ENCODE data around the gene SSUH2. TPM values are rescaled to one million over a fixed set of nuclear protein-coding genes. Genes with fewer than 3 reads are reported as not detected.

The SSUH2 gene
- total RNA-seq, 1 donor from 2014 or later: not detected

DNA sequence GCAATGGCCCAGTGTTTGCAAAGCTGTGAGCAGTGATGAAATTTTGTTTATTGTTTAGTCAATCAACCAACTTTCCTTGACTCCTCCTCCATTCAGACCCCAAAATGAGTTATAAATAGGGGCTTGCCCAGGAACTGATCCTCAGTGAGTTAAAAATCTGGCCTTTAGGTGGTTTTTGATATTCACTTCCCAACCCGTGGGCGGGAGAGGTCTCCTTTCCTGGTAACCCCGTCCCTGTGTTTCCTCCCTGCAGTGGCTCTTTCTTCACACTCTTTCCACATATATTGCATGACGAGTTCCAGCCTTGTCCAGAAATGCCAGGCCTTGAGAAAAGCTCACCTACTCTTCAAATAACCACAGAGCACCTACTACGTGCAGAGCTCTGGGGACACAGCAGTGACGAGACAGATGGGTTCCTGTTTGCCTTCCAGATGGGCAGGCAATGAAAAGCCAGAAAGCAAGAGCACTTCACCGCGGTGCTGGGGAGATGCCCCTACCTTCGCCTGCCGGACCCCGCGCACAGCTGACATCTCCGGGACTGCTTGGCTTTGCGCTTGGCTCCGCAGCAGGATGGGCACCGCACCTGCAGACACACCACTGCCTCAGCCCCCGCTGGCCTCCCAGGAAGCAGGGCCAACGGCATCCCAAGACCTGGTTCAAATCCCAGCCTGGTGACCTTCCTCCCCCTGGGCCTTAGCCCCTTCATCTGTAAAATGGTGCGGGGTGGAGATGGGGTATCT, 17.2 kb downstream of the SSUH2 start:
- H3K36me3 ChIP-seq (ENCODE audit: control insufficient read depth, insufficient read depth, low read length): no peaks in the 10 kb centered on the region
- TF ChIP-seq, protein P1, sequence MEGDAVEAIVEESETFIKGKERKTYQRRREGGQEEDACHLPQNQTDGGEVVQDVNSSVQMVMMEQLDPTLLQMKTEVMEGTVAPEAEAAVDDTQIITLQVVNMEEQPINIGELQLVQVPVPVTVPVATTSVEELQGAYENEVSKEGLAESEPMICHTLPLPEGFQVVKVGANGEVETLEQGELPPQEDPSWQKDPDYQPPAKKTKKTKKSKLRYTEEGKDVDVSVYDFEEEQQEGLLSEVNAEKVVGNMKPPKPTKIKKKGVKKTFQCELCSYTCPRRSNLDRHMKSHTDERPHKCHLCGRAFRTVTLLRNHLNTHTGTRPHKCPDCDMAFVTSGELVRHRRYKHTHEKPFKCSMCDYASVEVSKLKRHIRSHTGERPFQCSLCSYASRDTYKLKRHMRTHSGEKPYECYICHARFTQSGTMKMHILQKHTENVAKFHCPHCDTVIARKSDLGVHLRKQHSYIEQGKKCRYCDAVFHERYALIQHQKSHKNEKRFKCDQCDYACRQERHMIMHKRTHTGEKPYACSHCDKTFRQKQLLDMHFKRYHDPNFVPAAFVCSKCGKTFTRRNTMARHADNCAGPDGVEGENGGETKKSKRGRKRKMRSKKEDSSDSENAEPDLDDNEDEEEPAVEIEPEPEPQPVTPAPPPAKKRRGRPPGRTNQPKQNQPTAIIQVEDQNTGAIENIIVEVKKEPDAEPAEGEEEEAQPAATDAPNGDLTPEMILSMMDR (IDR thresholded peaks at IDR 0.05; ENCODE audit: insufficient read depth, low read length, poor library complexity, severe bottlenecking): no peak
- no peak for DNase-seq (ENCODE audit: low read depth)
- H3K27me3 ChIP-seq (ENCODE audit: control insufficient read depth, insufficient read depth, low read length): no peaks in the 10 kb centered on the region
- H3K4me3 ChIP-seq (ENCODE audit: low read depth, low read length): no peak overlapping the region

DNA sequence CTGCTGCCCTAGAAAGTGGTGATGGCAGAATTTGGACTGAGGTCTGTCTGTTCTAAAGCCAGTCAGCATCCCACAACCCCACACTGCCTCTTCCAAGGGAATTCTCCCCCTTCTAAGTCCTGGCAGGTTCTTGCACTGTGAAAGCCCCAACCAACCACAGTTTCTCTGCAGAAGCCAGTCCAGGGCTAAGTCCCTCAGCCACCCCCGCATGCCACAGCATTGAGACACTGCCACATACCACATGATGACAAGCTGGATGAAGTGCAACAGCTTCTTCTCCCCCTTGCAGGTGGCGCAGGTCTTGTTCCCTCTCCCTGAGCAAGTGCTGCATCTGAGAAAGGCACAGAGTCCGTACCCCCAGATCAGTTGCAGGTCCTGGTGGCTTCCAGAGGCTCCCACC, 18.6 kb downstream of the SSUH2 start:
- H3K27me3 ChIP-seq (ENCODE audit: control insufficient read depth, insufficient read depth, low read length): no peaks in the 10 kb centered on the region
- H3K4me3 ChIP-seq (ENCODE audit: low read depth, low read length): no peak overlapping the region
- no peak for DNase-seq (ENCODE audit: low read depth)
- TF ChIP-seq, protein P1 (IDR thresholded peaks at IDR 0.05; ENCODE audit: insufficient read depth, low read length, poor library complexity, severe bottlenecking): no peak
- no peaks in the 10 kb centered on the region for H3K36me3 ChIP-seq (ENCODE audit: control insufficient read depth, insufficient read depth, low read length)

DNA sequence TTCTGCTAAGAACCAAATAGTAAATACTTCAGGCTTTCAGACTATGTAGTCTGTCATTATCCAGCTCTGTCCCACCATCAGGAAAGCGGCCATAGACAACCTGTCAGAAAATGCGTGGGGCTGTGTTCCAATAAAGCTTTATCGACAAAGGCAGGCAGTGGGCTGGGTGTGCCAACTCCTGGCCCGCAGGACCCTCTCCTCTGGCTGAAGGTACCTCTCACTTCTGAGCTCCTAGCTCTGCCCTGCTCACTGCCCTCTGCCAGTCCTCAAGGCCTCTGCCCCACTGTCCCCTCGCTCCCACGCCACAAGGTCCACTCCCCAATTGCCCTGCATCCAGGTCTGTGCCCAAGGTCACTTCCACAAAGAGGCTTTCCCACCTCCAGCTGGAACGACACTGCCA, 20.0 kb downstream of the SSUH2 start:
- TF ChIP-seq, protein P1 (IDR thresholded peaks at IDR 0.05; ENCODE audit: insufficient read depth, low read length, poor library complexity, severe bottlenecking): no peak
- no peak for DNase-seq (ENCODE audit: low read depth)
- no peak overlapping the region for H3K4me3 ChIP-seq (ENCODE audit: low read depth, low read length)

DNA sequence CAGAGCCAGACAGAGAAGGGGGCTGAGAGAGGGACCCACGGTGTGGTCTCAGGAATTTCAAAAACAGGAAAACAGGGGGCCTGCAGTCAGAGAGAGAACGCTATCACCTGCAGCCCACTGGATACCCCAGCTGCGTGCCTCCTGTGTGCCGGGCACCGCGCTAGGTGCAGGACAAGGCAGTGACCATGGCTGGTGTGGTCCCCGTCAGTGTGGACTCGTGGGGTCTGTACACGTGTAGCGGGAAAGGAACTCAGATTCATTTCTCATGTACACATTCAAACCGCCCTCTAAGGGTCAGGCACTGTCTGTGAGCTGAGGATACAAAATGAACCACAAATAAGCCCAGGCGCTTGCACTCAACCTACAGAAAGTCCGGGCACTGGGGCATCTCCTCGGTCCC, 20.9 kb downstream of the SSUH2 start:
- TF ChIP-seq, protein P1 (IDR thresholded peaks at IDR 0.05; ENCODE audit: insufficient read depth, low read length, poor library complexity, severe bottlenecking): no peak
- no peak for DNase-seq (ENCODE audit: low read depth)
- H3K36me3 ChIP-seq (ENCODE audit: control insufficient read depth, insufficient read depth, low read length): no peaks in the 10 kb centered on the region
- no peak overlapping the region for H3K4me3 ChIP-seq (ENCODE audit: low read depth, low read length)
- H3K27me3 ChIP-seq (ENCODE audit: control insufficient read depth, insufficient read depth, low read length): no peaks in the 10 kb centered on the region

More for the DNA sequence above, 20.0 kb downstream of the SSUH2 start:
- H3K36me3 ChIP-seq (ENCODE audit: control insufficient read depth, insufficient read depth, low read length): no peaks in the 10 kb centered on the region
- no peaks in the 10 kb centered on the region for H3K27me3 ChIP-seq (ENCODE audit: control insufficient read depth, insufficient read depth, low read length)

DNA sequence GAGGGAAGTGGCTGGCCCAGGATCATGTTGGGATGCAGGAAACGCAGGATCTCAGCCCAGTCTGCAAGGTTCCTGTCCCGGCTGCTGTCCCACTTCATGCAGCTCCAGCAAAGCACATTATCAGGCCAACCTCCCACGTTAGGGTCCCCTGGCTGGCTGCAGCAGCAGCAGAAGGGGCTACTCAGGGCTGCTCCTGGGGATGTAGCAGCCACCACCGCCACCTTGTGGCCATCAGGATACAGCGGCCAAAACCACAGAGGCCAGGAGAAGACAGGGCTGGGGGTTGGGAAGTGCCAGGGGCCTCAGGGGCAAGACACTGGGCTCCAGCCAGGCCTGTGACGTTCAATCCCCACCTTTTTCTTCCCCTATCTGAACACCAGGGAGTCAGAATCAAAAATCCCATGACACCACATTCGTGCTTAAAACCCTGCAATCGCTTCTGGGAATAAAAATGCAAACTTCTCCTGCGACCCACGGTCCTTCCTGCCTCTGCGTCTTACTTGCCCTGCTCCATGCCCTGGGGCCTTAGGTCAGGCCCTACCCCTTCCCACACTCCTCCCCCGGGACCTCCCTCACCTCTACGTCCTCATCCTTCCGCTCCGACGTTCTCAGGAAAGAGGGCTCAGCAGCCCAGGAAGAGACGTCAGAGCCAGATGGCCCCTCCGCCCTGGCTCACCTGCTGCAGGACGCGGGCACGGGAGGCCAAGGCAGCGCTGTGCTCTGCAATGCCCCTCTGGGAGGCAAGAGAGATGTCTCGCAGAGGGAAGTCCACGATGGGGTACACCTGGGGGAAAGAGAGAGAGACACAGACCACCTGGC, 21.5 kb downstream of the SSUH2 start:
- H3K36me3 ChIP-seq (ENCODE audit: control insufficient read depth, insufficient read depth, low read length): no peaks in the 10 kb centered on the region
- TF ChIP-seq, protein P1 (IDR thresholded peaks at IDR 0.05; ENCODE audit: insufficient read depth, low read length, poor library complexity, severe bottlenecking): peak; percentile 93
- no peak for DNase-seq (ENCODE audit: low read depth)
- no peak overlapping the region for H3K4me3 ChIP-seq (ENCODE audit: low read depth, low read length)
- H3K27me3 ChIP-seq (ENCODE audit: control insufficient read depth, insufficient read depth, low read length): no peaks in the 10 kb centered on the region
